ENCODE results near the gene MIA3.
"Not testable (repeated sequence)": the region's sequence is repeated elsewhere in the genome, so short reads cannot be mapped to it uniquely, and the experiment has no call there.

MIA3 gene

GRCh38 chr1:222618001-222618879, at the start of gene MIA3:
Gene MIA3 (plus strand): TSS chr1:222618097. CDS start chr1:222618111, 14 bp downstream.
- DNase-seq, result peak; percentile 72 to 75

- no peak for DNase-seq
These were observed 47.1 kb upstream of the MIA3 start for GRCh38 chr1:222570837-222571236.

- DNase-seq, result no peak
These were observed 38.6 kb upstream of the MIA3 start for GRCh38 chr1:222579316-222579715.

- no peak for DNase-seq
These were observed 35.7 kb upstream of the MIA3 start for GRCh38 chr1:222582099-222582774.

GRCh38 chr1:222583079-222583478, 34.8 kb upstream of the MIA3 start:
- DNase-seq, result no peak

GRCh38 chr1:222586842-222587241, 31.1 kb upstream of the MIA3 start:
- no peak for DNase-seq

GRCh38 chr1:222588135-222588534, 29.8 kb upstream of the MIA3 start:
- DNase-seq, result no peak

GRCh38 chr1:222589462-222590302, 28.2 kb upstream of the MIA3 start, which contains the start of gene TAF1A:
Gene TAF1A (minus strand): TSS chr1:222589933.
- peak; percentile 70 to 71 for DNase-seq

- DNase-seq, result no peak
These were observed 25.7 kb upstream of the MIA3 start for GRCh38 chr1:222592171-222592570.

- no peak for DNase-seq
These were observed 23.1 kb upstream of the MIA3 start for GRCh38 chr1:222594789-222595188.

- DNase-seq, result no peak
These were observed 21.2 kb upstream of the MIA3 start for GRCh38 chr1:222596696-222597095.

GRCh38 chr1:222600281-222600680, 17.6 kb upstream of the MIA3 start:
- peak; percentile 27 to 81 for DNase-seq

GRCh38 chr1:222601257-222601656, 16.6 kb upstream of the MIA3 start:
- DNase-seq, result no peak

- no peak for DNase-seq
These were observed 11.1 kb upstream of the MIA3 start for GRCh38 chr1:222606757-222607156.

- not testable (repeated sequence) for DNase-seq
These were observed 8.8 kb upstream of the MIA3 start for GRCh38 chr1:222609111-222609510.

- DNase-seq, result no peak
These were observed 7.2 kb upstream of the MIA3 start for GRCh38 chr1:222610728-222611127.

- no peak for DNase-seq
These were observed 4.3 kb upstream of the MIA3 start for GRCh38 chr1:222613627-222614026.

- no peak for DNase-seq
These were observed 1.4 kb upstream of the MIA3 start for GRCh38 chr1:222616525-222616924.

- DNase-seq, result peak; percentile 89 to 93
These were observed 438 bp upstream of the MIA3 start for GRCh38 chr1:222617367-222617951.

GRCh38 chr1:222618880-222619596, 1.1 kb downstream of the MIA3 start:
- DNase-seq, result no peak

GRCh38 chr1:222620566-222620965, 2.7 kb downstream of the MIA3 start:
- no peak for DNase-seq

GRCh38 chr1:222622765-222623164, 4.9 kb downstream of the MIA3 start:
- no peak for DNase-seq

Measured in NCI-H1930 (cell line).